ENCODE results near the gene TTC7B. TPM values are rescaled to one million over a fixed set of nuclear protein-coding genes. Genes with fewer than 3 reads are reported as not detected.
A peak's percentile ranks its signal among the peaks of the same experiment; 100 is the strongest.

TTC7B gene
- total and polyA plus RNA-seq, 2 of the 8 experiments (the other 6 are each of a cell fraction or from before 2014, with no cell fraction given) = 23.7 to 34.0 TPM

DNA sequence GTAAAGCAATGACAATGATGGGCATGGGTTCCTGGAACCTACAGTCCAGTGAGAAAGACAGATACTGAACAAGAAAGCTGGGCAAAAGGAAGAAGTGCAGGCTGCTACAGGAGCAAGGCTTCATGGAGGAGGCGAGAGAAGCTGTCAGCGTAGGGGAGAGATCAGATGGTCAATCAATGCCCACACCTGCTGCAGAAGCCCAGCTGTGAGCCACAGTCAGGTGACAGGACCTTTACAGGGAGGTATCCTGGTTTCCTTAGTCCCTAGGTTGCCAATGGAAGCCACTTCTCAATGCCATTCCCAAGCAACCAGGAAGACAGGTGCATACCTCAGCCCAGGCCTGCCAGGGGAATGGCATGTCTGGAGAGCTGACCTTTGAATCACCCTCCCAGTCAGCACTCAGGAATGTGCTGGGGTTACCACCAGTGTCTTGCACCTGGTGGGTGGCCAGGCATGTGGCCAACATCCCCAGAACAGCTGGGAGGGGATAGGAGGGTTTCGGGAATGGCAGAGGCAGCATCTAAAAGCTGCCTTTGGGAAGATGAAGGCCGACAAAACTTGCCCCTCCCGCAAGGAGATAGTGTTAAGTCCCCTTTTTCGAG, 170.3 kb downstream of the TTC7B start:
- Histone ChIP-seq H3K27ac (ENCODE audit: low read depth, low read length) (no peak overlapping the region), H3K56ac (replicated peaks; ENCODE audit: insufficient read length, low read depth, low read length) (no peak overlapping the region), H3K18ac (ENCODE audit: extremely low read depth, low read length) (peak overlapping the region; percentile 42; the same call in 1 of the 2 replicates), H2BK15ac (ENCODE audit: low read length) (no peak overlapping the region), H3K4me2 (ENCODE audit: insufficient read depth in 1 of 2, low read depth in 2 of 2, low read length in 2 of 2) (peak overlapping the region in 1 of 2 experiments; percentile 21; a peak in 1 of 4 replicates), H3K4ac (replicated peaks; ENCODE audit: insufficient read length, low read depth, low read length) (no peak overlapping the region), H4K20me1 (replicated peaks in 1 of 2; ENCODE audit: control insufficient read depth in 1 of 2, insufficient read depth in 2 of 2, low read length in 2 of 2) (no peaks in the 10 kb centered on the region), H3K27me3 (replicated peaks in 1 of 4; ENCODE audit: control insufficient read depth in 3 of 4, extremely low read depth in 1 of 4, insufficient read depth in 3 of 4, low read length in 3 of 4) (no peaks in the 10 kb centered on the region), H2AFZ (ENCODE audit: low read length) (no peak overlapping the region), H3K9ac (replicated peaks in 1 of 4; ENCODE audit: extremely low read depth in 1 of 4, low read depth in 3 of 4, low read length in 3 of 4) (no peak overlapping the region), H2BK20ac (ENCODE audit: low read length) (peak overlapping the region; percentile 25; the same call in 1 of the 2 replicates), H2BK5ac (ENCODE audit: low read depth, low read length) (peak overlapping the region; percentile 69; the same call in 1 of the 2 replicates), H2AK5ac (ENCODE audit: low read depth, low read length) (peak overlapping the region; percentile 54), H4K5ac (ENCODE audit: insufficient read length, low read depth, low read length) (no peak overlapping the region), H4K91ac (replicated peaks; ENCODE audit: insufficient read length, low read length) (peak overlapping the region; percentile 67), H3K4me3 (ENCODE audit: extremely low read depth in 1 of 4, insufficient read depth in 2 of 4, low read depth in 3 of 4, low read length in 4 of 4) (no peak overlapping the region), H3K23me2 (ENCODE audit: low read depth, low read length) (peaks cover 4% of the 10 kb centered on the region; the same call in 1 of the 2 replicates), H3K79me1 (ENCODE audit: low read depth, low read length) (no peaks in the 10 kb centered on the region), H3K9me3 (ENCODE audit: insufficient read depth in 2 of 2, low read depth in 1 of 2, low read length in 1 of 2) (no peaks in the 10 kb centered on the region), H3K36me3 (ENCODE audit: control insufficient read depth in 2 of 4, insufficient read depth in 4 of 4, low read length in 3 of 4) (no peaks in the 10 kb centered on the region), H4K8ac (ENCODE audit: extremely low read depth, insufficient read depth, low read length) (no peak overlapping the region), H3K79me2 (ENCODE audit: control insufficient read depth in 1 of 2, insufficient read depth in 2 of 2, low read length in 2 of 2) (no peaks in the 10 kb centered on the region), H3K14ac (ENCODE audit: insufficient read length) (no peak overlapping the region), H3K4me1 (replicated peaks in 1 of 4; ENCODE audit: control insufficient read depth in 3 of 4, insufficient read depth in 4 of 4, low read length in 3 of 4) (peaks cover 12 to 26% (median 19%) of the 10 kb centered on the region in 4 experiments), H2BK12ac (ENCODE audit: low read depth, low read length) (peak overlapping the region; percentile 91), H2BK120ac (replicated peaks; ENCODE audit: low read depth, low read length) (peak overlapping the region; percentile 38), H3K23ac (ENCODE audit: insufficient read length) (no peak overlapping the region)
- WGBS, 2 experiments (ENCODE audit: extremely low coverage in 1 of 2, insufficient coverage in 1 of 2, insufficient read length in 1 of 2, insufficient replicate concordance in 2 of 2, low coverage in 1 of 2, low lambda C conversion rate in 2 of 2, missing lambda C conversion rate in 1 of 2) = 83% methylated on average over 6 of the region's 6 CpGs; no CpG with 5 or more reads in 1 of the 2 experiments
- FAIRE-seq (peak; percentile 69), DNase-seq (ENCODE audit: low read depth in 1 of 2, low spot score in 2 of 2) (peak; percentile 67 to 68)
- ChIA-PET CTCF (ENCODE audit: partially characterized antibody) (interaction anchor here (0.5 to 3.6 kb wide), 9 partner anchors 11 to 1269 kb away, joined by 3 to 15 read pairs (median 3); no protein-coding TSS in a partner anchor), POLR2A (ENCODE audit: partially characterized antibody) (interaction anchor here (0.8 to 1.1 kb wide), 3 partner anchors 12 to 249 kb away, joined by 3 to 4 read pairs (median 3); partner anchors contain the start of gene CALM1)
- TF ChIP-seq BCL11A (IDR thresholded peaks at IDR 0.05; ENCODE audit: low read depth in 2 of 2, low read length in 2 of 2) (no peak), RFX5 (IDR thresholded peaks at IDR 0.05; ENCODE audit: borderline replicate concordance, low read depth, low read length) (no peak), TBP (IDR thresholded peaks at IDR 0.05; ENCODE audit: low read depth, low read length) (no peak), SP2 (IDR thresholded peaks at IDR 0.05; ENCODE audit: low read length) (no peak), TAF1 (IDR thresholded peaks at IDR 0.05; ENCODE audit: low read depth, low read length) (no peak), YY1 (IDR thresholded peaks at IDR 0.05; ENCODE audit: low read depth, low read length) (peak; percentile 26; the same call in 1 of the 2 replicates), SAP30 (IDR thresholded peaks at IDR 0.05; ENCODE audit: insufficient read depth, insufficient replicate concordance, low read length) (no peak), RAD21 (IDR thresholded peaks at IDR 0.05 in 1 of 2, conservative IDR thresholded peaks at IDR 0.05 in 1 of 2; ENCODE audit: low read depth in 2 of 2, low read length in 2 of 2) (no peak), CREB1 (IDR thresholded peaks at IDR 0.05) (no peak), NRF1 (IDR thresholded peaks at IDR 0.05; ENCODE audit: low read depth, low read length) (no peak), SP1 (IDR thresholded peaks at IDR 0.05; ENCODE audit: low read depth, low read length) (peak; percentile 47; the same call in 1 of the 2 replicates)
- TF ChIP-seq, protein P1, sequence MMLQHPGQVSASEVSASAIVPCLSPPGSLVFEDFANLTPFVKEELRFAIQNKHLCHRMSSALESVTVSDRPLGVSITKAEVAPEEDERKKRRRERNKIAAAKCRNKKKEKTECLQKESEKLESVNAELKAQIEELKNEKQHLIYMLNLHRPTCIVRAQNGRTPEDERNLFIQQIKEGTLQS (IDR thresholded peaks at IDR 0.05; ENCODE audit: insufficient read depth, low read depth, low read length) = 0 out of 2 replicates have a peak, but pooled peaks have one; percentile 31
